HG03521 (cell line): Measurements from ENCODE around the gene DNM2.
"Not testable (repeated sequence)": the region's sequence is repeated elsewhere in the genome, so short reads cannot be mapped to it uniquely, and the experiment has no call there.

Experiments used
- ATAC-seq: cut with Tn5 transposase; IDR thresholded peaks from one replicate; pipeline ENCODE4 v1.9.1; 2021; ENCODE audit warnings: mild to moderate bottlenecking, moderate library complexity; ENCODE audit not compliant: unreplicated experiment

The DNM2 gene

GRCh38 chr19:10724573-10725071 lies 6.7 kb downstream of the DNM2 start:
- ATAC-seq = no peak

GRCh38 chr19:10725415-10725814 lies 7.5 kb downstream of the DNM2 start:
- no peak for ATAC-seq

- no peak for ATAC-seq
These were observed 8.4 kb downstream of the DNM2 start for GRCh38 chr19:10726268-10726667.

GRCh38 chr19:10727685-10728201 lies 9.9 kb downstream of the DNM2 start:
- no peak for ATAC-seq

- no peak for ATAC-seq
These were observed 11.5 kb downstream of the DNM2 start for GRCh38 chr19:10729411-10729810.

- no peak for ATAC-seq
These were observed 13.1 kb downstream of the DNM2 start for GRCh38 chr19:10730932-10731331.

GRCh38 chr19:10735741-10736140 lies 17.9 kb downstream of the DNM2 start:
- no peak for ATAC-seq

- ATAC-seq = no peak
These were observed 18.3 kb downstream of the DNM2 start for GRCh38 chr19:10736189-10736588.

- no peak for ATAC-seq
These were observed 19.2 kb downstream of the DNM2 start for GRCh38 chr19:10736916-10737551.

GRCh38 chr19:10737722-10738121 lies 19.8 kb downstream of the DNM2 start:
- ATAC-seq = no peak

GRCh38 chr19:10740798-10741197 lies 22.9 kb downstream of the DNM2 start:
- no peak for ATAC-seq

- no peak for ATAC-seq
These were observed 24.6 kb downstream of the DNM2 start for GRCh38 chr19:10742476-10742875.

- no peak for ATAC-seq
These were observed 26.4 kb downstream of the DNM2 start for GRCh38 chr19:10744253-10744798.

GRCh38 chr19:10744801-10745293 lies 27.0 kb downstream of the DNM2 start:
- ATAC-seq = no peak

GRCh38 chr19:10746437-10746836 lies 28.6 kb downstream of the DNM2 start:
- not testable (repeated sequence) for ATAC-seq

GRCh38 chr19:10747271-10747670 lies 29.4 kb downstream of the DNM2 start:
- ATAC-seq = no peak

GRCh38 chr19:10747674-10748073 lies 29.8 kb downstream of the DNM2 start:
- no peak for ATAC-seq

GRCh38 chr19:10748195-10748926 lies 30.5 kb downstream of the DNM2 start:
- ATAC-seq = no peak

GRCh38 chr19:10748927-10749434 lies 31.1 kb downstream of the DNM2 start:
- no peak for ATAC-seq

- no peak for ATAC-seq
These were observed 31.8 kb downstream of the DNM2 start for GRCh38 chr19:10749435-10750384.
